ENCODE results near the gene APOE. TPM values are rescaled to one million over a fixed set of nuclear protein-coding genes. Genes with fewer than 3 reads are reported as not detected.

APOE gene
- total RNA-seq, 1 donor from 2014 or later: 65.9 TPM

DNA sequence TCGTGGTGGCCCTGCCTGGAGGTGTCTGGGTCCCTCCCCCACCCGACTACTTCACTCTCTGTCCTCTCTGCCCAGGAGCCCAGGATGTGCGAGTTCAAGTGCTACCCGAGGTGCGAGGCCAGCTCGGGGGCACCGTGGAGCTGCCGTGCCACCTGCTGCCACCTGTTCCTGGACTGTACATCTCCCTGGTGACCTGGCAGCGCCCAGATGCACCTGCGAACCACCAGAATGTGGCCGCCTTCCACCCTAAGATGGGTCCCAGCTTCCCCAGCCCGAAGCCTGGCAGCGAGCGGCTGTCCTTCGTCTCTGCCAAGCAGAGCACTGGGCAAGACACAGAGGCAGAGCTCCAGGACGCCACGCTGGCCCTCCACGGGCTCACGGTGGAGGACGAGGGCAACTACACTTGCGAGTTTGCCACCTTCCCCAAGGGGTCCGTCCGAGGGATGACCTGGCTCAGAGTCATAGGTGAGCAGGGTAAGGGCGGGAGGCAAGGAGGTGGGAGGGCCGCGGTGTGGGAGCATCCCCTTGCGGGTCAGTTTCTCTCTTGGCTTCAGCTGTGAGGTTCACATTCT, 40.3 kb upstream of the APOE start:
- TF ChIP-seq CTCF (IDR thresholded peaks at IDR 0.05; ENCODE audit: partially characterized antibody, unreplicated experiment): no peak
- Mint-ChIP-seq H3K27ac (ENCODE audit: unreplicated experiment) (no peak overlapping the region), H3K27me3 (ENCODE audit: unreplicated experiment) (peaks cover 8% of the 10 kb centered on the region), H3K4me3 (ENCODE audit: unreplicated experiment) (no peak overlapping the region), H3K9me3 (ENCODE audit: unreplicated experiment) (peaks cover 4% of the 10 kb centered on the region), H3K4me1 (ENCODE audit: low read depth, unreplicated experiment) (peaks cover 11% of the 10 kb centered on the region), H3K36me3 (ENCODE audit: unreplicated experiment) (no peaks in the 10 kb centered on the region)
- DNase-seq: no peak

GRCh38 chr19:44866664-44867063, 38.9 kb upstream of the APOE start:
- Mint-ChIP-seq H3K4me1 (ENCODE audit: low read depth, unreplicated experiment) (peaks cover under 1% of the 10 kb centered on the region), H3K27ac (ENCODE audit: unreplicated experiment) (no peak overlapping the region), H3K36me3 (ENCODE audit: unreplicated experiment) (no peaks in the 10 kb centered on the region), H3K9me3 (ENCODE audit: unreplicated experiment) (peaks cover 4% of the 10 kb centered on the region), H3K4me3 (ENCODE audit: unreplicated experiment) (no peak overlapping the region), H3K27me3 (ENCODE audit: unreplicated experiment) (peaks cover 8% of the 10 kb centered on the region)
- TF ChIP-seq CTCF (IDR thresholded peaks at IDR 0.05; ENCODE audit: partially characterized antibody, unreplicated experiment): no peak
- no peak for DNase-seq

DNA sequence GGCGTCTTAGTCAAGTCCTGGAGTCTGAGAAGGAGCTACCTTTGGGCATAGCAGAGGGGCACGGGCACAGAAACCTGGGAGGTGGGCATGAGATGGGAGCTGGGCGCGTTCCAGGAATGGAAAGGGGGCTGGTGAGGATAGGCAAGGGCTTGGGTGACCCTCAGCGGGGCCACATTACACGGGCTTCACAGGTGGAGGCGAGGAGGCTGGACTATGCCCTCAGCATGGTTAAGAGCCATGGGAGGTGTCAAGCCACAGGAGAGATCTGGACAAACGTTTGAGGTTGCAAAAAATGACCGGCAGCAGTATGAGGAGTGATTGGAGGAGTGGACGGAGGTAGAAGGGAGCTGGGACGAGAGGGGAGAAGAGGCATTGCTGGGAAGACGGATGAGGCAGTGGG, 38.0 kb upstream of the APOE start:
- Mint-ChIP-seq H3K9me3 (ENCODE audit: unreplicated experiment) (peaks cover 4% of the 10 kb centered on the region), H3K27ac (ENCODE audit: unreplicated experiment) (no peak overlapping the region), H3K27me3 (ENCODE audit: unreplicated experiment) (peaks cover 8% of the 10 kb centered on the region), H3K4me1 (ENCODE audit: low read depth, unreplicated experiment) (no peaks in the 10 kb centered on the region), H3K36me3 (ENCODE audit: unreplicated experiment) (peaks cover 6% of the 10 kb centered on the region), H3K4me3 (ENCODE audit: unreplicated experiment) (no peak overlapping the region)
- no peak for DNase-seq
- TF ChIP-seq CTCF (IDR thresholded peaks at IDR 0.05; ENCODE audit: partially characterized antibody, unreplicated experiment): no peak

DNA sequence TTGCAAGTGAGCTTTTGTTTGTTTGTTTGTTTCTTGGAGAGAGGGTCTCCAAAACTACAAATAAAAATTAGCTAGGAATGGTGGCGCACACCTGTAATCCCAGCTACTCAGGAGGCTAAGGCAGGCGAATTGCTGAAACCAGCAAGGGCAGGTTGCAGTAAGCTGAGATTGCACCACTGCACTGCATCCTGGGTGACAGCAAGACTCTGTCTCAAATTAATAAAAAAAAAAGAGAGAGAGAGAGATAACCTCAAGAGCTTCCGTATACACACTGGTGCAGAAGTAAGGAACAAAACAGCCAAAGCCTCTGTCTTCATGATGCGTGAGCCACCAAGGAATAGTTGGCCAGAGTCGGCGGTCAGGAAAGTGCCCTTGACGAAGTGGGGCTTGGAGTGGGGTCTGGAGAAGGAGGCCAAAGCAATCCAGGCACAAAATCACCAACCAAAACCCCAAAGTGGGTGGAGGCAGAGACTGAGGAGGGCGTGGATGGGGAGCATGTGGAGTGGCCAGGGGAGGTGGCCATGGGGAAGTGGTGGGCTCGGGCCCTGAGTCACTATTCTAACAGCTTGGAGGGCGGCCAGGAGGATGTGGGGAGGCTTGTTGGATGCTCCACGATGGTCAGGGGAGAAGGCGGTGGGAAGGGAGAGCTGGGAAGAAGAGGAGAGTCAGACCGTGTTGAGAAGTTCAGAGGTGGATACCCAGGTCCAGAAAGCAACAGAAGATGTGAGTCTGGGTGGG, 35.7 kb upstream of the APOE start:
- Mint-ChIP-seq H3K4me3 (ENCODE audit: unreplicated experiment) (no peak overlapping the region), H3K4me1 (ENCODE audit: low read depth, unreplicated experiment) (no peaks in the 10 kb centered on the region), H3K9me3 (ENCODE audit: unreplicated experiment) (peaks cover 2% of the 10 kb centered on the region), H3K36me3 (ENCODE audit: unreplicated experiment) (peaks cover 6% of the 10 kb centered on the region), H3K27ac (ENCODE audit: unreplicated experiment) (no peak overlapping the region), H3K27me3 (ENCODE audit: unreplicated experiment) (peaks cover 8% of the 10 kb centered on the region)
- DNase-seq: no peak
- TF ChIP-seq CTCF (IDR thresholded peaks at IDR 0.05; ENCODE audit: partially characterized antibody, unreplicated experiment): no peak

DNA sequence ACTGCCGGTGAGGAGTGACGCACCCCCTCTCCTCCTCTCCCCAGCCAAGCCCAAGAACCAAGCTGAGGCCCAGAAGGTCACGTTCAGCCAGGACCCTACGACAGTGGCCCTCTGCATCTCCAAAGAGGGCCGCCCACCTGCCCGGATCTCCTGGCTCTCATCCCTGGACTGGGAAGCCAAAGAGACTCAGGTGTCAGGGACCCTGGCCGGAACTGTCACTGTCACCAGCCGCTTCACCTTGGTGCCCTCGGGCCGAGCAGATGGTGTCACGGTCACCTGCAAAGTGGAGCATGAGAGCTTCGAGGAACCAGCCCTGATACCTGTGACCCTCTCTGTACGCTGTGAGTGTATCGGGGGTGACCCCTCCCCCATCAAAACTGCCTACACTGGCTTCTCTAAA, 33.8 kb upstream of the APOE start:
- H3K4me3 Mint-ChIP-seq (ENCODE audit: unreplicated experiment): no peak overlapping the region
- peaks cover 1% of the 10 kb centered on the region for H3K4me1 Mint-ChIP-seq (ENCODE audit: low read depth, unreplicated experiment)
- no peak for DNase-seq
- peaks cover 2% of the 10 kb centered on the region for H3K9me3 Mint-ChIP-seq (ENCODE audit: unreplicated experiment)
- peaks cover 6% of the 10 kb centered on the region for H3K36me3 Mint-ChIP-seq (ENCODE audit: unreplicated experiment)
- no peak overlapping the region for H3K27ac Mint-ChIP-seq (ENCODE audit: unreplicated experiment)
- H3K27me3 Mint-ChIP-seq (ENCODE audit: unreplicated experiment): peaks cover 6% of the 10 kb centered on the region
- TF ChIP-seq CTCF (IDR thresholded peaks at IDR 0.05; ENCODE audit: partially characterized antibody, unreplicated experiment): no peak
